ENCODE measurements around the gene SMCHD1. TPM values are rescaled to one million over a fixed set of nuclear protein-coding genes. Genes with fewer than 3 reads are reported as not detected.
"Not testable (repeated sequence)": the region's sequence is repeated elsewhere in the genome, so short reads cannot be mapped to it uniquely, and the experiment has no call there.

SMCHD1 gene
- total and polyA plus RNA-seq, 7 donors = 6.2 to 23.0 (median 20.3) TPM

DNA sequence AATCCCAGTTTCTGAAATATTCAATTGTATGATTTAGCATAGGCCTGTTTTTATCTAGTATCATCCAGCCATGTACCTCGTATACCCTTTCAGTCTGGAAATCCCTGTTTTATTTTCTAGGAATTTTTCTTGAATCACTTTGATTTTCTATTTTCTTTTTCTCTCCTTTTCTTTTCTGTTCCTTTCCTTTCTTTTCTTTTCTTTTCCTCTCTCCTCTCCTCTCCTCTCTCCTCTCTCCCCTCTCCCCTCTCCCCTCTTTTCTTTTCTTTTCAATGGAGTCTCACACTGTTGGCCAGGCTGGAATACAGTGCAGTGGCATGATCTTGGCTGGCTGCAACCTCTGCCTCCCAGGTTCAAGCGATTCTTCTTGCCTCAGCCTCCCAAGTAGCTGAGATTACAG is 63.5 kb downstream of the SMCHD1 start:
- peaks cover 15% of the 10 kb centered on the region for H3K4me1 ChIP-seq
- intact Hi-C loops (cut with DNase I) = no loop called here
- no peak overlapping the region for H3K4me3 ChIP-seq
- H3K36me3 ChIP-seq (ENCODE audit: insufficient read depth in 1 of 2, low read depth in 1 of 2) = peaks cover 9 to 79% of the 10 kb centered on the region in 2 donors
- 94% methylated on average over 2 of the region's 2 CpGs for whole genome bisulfite sequencing, 3 donors
- no peaks in the 10 kb centered on the region for H3K27me3 ChIP-seq (ENCODE audit: insufficient read depth in 3 of 3, low read length in 2 of 3)
- no peak for DNase-seq
- no peaks in the 10 kb centered on the region for H3K9me3 ChIP-seq
- no peak for TF ChIP-seq CTCF (IDR thresholded peaks at IDR 0.05)
- no peak overlapping the region for H3K27ac ChIP-seq
- ATAC-seq = no peak

- WGBS, 3 donors = 85 to 98% (median 96%) methylated on average over 1 of the region's 1 CpG
- intact Hi-C loops (cut with DNase I) = no loop called here
These were observed 67.7 kb downstream of the SMCHD1 start for GRCh38 chr18:2723207-2723606.

GRCh38 chr18:2729757-2730156 is 74.2 kb downstream of the SMCHD1 start:
- DNase-seq = no peak
- Histone ChIP-seq H3K4me3 (no peak overlapping the region), H3K4me1 (no peaks in the 10 kb centered on the region), H3K36me3 (ENCODE audit: insufficient read depth in 1 of 2, low read depth in 1 of 2) (peaks cover 8 to 97% of the 10 kb centered on the region in 2 donors), H3K27me3 (ENCODE audit: insufficient read depth in 3 of 3, low read length in 2 of 3) (no peaks in the 10 kb centered on the region), H3K27ac (no peak overlapping the region), H3K9me3 (no peaks in the 10 kb centered on the region)
- TF ChIP-seq CTCF (IDR thresholded peaks at IDR 0.05) = no peak
- WGBS, 3 donors = 97 to 100% (median 98%) methylated on average over 1 of the region's 1 CpG
- no peak for ATAC-seq
- intact Hi-C loops (cut with DNase I) = no loop called here

More at GRCh38 chr18:2723207-2723606, 67.7 kb downstream of the SMCHD1 start:
- Histone ChIP-seq H3K4me3 (no peak overlapping the region), H3K9me3 (no peaks in the 10 kb centered on the region), H3K36me3 (ENCODE audit: insufficient read depth in 1 of 2, low read depth in 1 of 2) (peaks cover 12 to 97% of the 10 kb centered on the region in 2 donors), H3K27me3 (ENCODE audit: insufficient read depth in 3 of 3, low read length in 2 of 3) (no peaks in the 10 kb centered on the region), H3K27ac (no peak overlapping the region), H3K4me1 (no peaks in the 10 kb centered on the region)
- DNase-seq = no peak
- TF ChIP-seq CTCF (IDR thresholded peaks at IDR 0.05) = no peak
- no peak for ATAC-seq

DNA sequence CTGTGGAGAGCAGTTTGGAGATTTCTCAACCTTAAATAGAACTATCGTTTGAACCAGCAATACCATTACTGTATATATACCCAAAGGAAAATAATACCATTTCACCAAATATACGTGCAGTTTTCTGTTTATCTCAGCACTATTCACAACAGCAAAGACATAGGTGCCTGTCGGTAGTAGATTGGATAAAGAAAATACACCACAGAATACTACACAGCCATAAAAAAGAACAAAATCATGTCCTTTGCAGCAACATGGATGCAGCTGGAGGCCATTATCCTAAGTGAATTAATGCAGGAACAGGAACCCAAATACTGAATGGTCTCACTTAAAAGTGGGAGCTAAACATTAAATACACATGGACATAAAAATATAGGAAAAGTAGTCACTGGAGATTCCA is 81.3 kb downstream of the SMCHD1 start:
- TF ChIP-seq CTCF (IDR thresholded peaks at IDR 0.05) = no peak
- Histone ChIP-seq H3K9me3 (no peaks in the 10 kb centered on the region), H3K4me1 (no peaks in the 10 kb centered on the region), H3K27me3 (ENCODE audit: insufficient read depth in 3 of 3, low read length in 2 of 3) (no peaks in the 10 kb centered on the region), H3K27ac (no peak overlapping the region), H3K4me3 (no peak overlapping the region), H3K36me3 (ENCODE audit: insufficient read depth in 1 of 2, low read depth in 1 of 2) (peaks cover 2 to 99% of the 10 kb centered on the region in 2 donors)
- 98% methylated on average over 3 of the region's 3 CpGs for WGBS, 3 donors
- intact Hi-C loops (cut with DNase I) = no loop called here
- no peak for DNase-seq
- no peak for ATAC-seq

GRCh38 chr18:2740082-2740481 is 84.6 kb downstream of the SMCHD1 start:
- intact Hi-C loops (cut with DNase I); DNase-seq; ATAC-seq; H3K4me1 ChIP-seq; H3K27me3 ChIP-seq (ENCODE audit: insufficient read depth in 3 of 3, low read length in 2 of 3); H3K27ac ChIP-seq; H3K4me3 ChIP-seq; H3K9me3 ChIP-seq: not testable (repeated sequence)
- peaks cover 4 to 98% of the 10 kb centered on the region in 2 donors for H3K36me3 ChIP-seq (ENCODE audit: insufficient read depth in 1 of 2, low read depth in 1 of 2)
- 96 to 100% (median 97%) methylated on average over 3 of the region's 3 CpGs for WGBS, 3 donors

All from psoas muscle (tissue), 8 donors.